Nasal cavity respiratory epithelium epithelial cell of viscerocranial mucosa (primary cell): Measurements from ENCODE around the gene ROPN1L. TPM values are rescaled to one million over a fixed set of nuclear protein-coding genes. Genes with fewer than 3 reads are reported as not detected.

Source experiments
- total RNA-seq: library from RNA; depleted of rRNA; stranded (reverse); fragments of >200 nt; gene quantifications from 2 replicates; pipeline ENCODE4 v1.2.3, GENCODE V29; 2014

ROPN1L gene
- 0.07 TPM in 1 of 2 replicates, not detected in the other for total RNA-seq

DNA sequence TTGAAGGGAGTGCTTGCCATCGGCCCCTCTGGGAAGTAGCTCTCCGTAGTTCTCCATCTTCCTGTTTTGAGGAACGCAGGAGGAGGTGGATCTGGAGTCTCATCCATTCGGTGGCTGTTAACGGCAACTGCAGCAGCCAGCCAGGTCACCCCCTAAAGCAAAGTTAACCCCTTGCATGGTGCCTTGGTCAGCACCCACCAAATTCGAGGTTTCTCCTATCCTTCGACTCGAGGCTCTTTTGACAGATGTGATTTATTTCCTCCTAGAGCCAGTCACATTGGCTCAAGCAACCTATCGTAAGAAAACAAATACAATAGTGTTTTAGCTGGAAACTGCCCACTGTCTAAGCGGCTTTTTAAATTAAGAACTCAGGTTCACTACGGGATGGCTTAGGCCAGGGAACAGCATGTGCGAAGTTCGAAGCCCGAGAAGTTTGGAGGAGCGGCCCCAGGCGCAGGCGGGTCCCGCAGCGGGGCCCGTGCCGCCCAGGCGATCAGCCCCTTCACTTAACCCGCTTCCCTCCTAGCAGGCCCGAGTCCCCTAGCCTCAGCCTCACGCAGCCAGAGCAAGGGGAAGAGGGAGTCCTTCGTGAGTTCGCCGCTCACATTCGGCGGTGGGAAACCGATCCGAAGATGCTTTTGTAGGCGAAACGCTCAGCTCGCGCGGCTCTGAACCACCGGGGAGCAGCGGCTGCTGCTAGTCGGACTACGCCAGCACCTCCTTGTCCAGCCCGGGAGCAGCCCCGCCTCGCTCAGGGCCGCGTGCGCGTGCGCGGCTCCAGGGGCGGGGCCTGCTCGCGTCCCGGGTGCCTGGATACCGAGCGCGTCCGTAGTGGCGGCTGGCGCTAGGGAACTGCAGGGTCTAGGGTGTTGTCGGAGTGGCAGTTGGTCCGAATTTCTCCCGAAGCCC is at the start of gene ROPN1L:
Gene ROPN1L (plus strand): TSS at position 797 of the 909 bp plus-strand sequence. CDS start 289 bp downstream, outside the sequence.

Other genes with a start within 250 kb of the ROPN1L start
- gene ATPSCKMT, start 192.0 kb upstream of the ROPN1L start, total RNA-seq, result 13.0 and 19.3 TPM in 2 replicates
- 325 and 532 TPM in 2 replicates for gene CCT5, start 191.6 kb upstream of the ROPN1L start, total RNA-seq
- gene CMBL, start 134.0 kb upstream of the ROPN1L start, total RNA-seq, result 0.68 and 4.4 TPM in 2 replicates
- 53.0 and 103 TPM in 2 replicates for gene MARCHF6, start 88.2 kb upstream of the ROPN1L start, total RNA-seq
- 0.34 and 0.43 TPM in 2 replicates for gene ANKRD33B, start 122.2 kb downstream of the ROPN1L start, total RNA-seq